HG03060 (cell line): ENCODE data around the gene ZNHIT3.
"Not testable (repeated sequence)": the region's sequence is repeated elsewhere in the genome, so short reads cannot be mapped to it uniquely, and the experiment has no call there.

Source experiments
- ATAC-seq: cut with Tn5 transposase; IDR thresholded peaks from one replicate; pipeline ENCODE4 v1.9.1; 2021; ENCODE audit warnings: low read depth, moderate number of reproducible peaks; ENCODE audit not compliant: unreplicated experiment

The ZNHIT3 gene

DNA sequence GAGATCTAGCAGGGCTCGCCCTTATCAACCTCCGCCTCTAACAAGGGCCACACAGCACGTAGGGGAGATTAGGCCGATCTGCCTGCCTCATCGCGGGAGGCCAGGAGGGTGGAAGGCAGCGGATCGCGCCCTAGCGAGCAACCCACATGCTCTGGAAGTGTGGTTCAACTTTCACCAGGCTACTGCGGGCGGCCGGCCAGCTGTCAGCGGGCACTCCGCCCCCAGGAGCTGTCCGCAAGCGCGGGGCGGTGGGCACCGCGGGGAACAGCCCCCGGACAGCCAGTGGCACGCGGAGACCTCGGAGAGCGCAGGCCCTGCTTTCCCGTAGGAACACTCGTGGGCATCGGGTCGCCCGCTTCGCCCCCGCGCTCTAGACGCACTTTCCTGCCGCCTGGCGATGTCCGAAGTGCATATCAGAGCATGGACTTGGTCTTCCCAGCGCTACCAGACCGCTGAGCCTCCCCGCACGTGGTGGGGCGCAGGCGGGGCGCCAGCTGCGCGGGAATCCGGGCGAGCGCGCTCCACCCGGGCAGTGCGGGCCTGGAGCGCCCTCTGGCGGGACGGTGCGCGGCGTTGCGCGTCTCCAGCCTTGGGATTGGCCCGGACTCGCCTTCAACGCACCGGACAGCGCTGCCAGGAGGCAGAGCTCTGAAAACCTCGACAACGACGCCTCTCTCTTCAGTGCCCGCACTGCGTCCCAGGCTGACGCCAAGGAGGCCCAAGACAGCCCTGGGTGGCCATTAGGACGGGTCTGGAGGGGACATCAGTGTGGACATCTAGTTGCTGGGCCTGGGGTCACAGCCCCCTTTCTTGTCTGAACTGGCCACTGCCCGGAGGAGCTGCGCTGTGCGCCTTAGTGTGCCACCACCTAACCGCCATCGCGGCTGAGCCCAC, 3.6 kb upstream of the ZNHIT3 start:
- ATAC-seq: no peak

DNA sequence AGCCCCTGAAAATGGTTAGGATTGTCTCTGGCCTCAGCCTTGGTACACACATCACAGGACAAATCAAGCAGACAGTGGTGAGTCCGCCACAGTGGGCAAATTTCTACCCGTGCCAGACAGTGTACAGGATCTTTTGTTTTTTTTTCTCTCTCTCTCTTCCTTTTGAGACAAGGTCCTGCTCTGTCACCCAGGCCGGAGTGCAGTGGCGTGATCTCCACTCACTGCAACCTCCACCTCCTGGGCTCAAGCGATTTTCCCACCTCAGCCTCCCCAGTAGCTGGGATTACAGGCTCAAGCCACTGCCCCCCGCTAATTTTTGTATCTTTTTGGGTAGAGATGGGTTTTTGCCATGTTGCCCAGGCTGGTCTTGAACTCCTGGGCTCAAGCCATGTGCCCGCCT, 2.5 kb upstream of the ZNHIT3 start:
- ATAC-seq: not testable (repeated sequence)

DNA sequence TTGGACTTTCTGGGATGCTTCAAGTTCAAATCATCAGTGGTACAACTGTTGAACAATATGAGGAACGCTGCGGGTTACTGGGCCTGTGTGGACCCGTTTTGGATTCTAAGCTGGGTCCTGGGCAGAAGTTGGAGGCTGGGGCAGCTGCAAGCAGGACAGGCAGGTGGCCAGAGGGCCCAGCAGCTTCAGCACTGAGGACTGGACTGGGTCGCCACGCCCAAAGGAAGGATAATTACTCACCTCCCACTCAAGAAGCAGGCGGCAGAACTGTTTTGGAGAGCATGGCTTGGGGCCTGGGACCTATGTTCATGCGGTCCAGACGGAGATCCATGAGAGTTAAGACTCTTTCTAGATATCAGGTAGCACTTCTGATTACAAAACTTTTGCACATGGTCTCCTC, 1.5 kb upstream of the ZNHIT3 start:
- no peak for ATAC-seq

DNA sequence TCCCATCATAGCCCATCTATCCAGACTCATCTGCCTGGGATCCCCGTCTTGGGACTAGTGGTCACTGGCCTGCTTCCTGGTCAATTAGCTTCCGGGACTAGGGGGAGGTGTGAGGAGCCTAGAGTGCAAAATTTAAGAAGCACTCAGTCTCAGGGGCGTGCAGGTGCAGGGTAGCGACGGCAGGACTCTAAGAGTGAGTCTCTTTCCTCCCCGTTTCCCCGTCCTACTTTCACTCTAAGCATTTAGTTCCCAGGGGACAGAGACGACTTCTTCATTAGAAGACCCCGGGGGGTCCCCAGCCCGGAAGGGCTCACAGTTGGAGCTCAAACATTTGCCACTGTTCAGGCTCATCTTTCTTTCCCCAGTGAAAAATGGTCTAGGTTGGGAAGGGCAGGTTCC, 677 bp upstream of the ZNHIT3 start:
- ATAC-seq: no peak

DNA sequence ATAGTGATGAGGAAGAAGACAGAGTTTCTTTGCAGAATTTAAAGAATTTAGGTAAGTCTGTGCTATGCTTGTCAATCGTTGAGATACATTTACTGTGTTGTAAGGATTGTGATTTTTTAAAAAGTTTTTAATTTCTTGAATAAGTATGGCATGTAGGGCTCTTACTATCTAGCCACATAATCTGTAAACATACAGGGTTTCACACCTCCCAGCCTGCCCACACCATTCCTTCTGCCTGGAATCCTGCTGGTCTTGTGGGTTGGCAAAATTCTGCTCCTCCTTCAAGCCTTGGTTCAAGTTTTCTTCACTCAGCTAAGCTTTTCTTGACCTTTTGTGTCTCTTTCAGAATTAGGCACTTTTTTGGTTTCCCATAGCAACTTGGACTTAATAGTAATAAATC, 7.5 kb downstream of the ZNHIT3 start:
- no peak for ATAC-seq

DNA sequence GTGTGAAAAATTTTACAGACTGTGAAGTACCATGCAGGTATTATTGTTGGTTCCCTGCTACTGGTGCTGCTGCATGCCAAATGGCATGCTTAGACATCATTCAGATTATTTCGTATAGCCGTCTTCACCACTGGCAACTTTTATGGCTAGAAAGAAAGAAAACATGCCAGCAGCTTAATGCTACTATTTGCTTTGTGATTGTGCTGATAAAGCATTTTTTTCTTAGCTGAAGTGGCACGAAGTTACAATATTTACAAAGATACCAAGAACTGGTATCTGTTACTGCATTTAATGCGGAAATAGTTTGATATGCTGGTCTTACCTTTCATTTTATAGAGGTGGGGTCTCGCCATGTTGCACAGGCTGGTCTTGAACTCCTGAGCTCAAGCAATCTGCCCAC, 8.2 kb downstream of the ZNHIT3 start:
- no peak for ATAC-seq

DNA sequence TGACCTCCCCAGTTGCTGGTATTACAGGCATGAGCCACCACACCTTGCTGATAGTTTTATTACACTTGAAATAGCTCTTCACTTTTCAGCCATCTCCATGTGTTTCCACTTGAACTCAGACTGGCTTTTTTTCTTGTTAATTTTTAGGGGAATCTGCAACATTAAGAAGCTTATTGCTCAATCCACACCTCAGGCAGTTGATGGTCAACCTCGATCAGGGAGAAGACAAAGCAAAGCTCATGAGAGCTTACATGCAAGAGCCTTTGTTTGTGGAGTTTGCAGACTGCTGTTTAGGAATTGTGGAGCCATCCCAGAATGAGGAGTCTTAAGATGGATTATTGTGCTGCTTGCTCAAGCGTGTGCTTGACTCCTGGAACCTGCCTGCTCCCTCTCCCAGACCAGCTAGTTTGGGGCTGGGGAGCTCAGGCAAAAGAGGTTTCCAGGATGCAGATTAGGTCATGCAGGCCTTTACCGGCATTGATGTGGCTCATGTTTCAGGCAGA, 8.6 kb downstream of the ZNHIT3 start:
- no peak for ATAC-seq

DNA sequence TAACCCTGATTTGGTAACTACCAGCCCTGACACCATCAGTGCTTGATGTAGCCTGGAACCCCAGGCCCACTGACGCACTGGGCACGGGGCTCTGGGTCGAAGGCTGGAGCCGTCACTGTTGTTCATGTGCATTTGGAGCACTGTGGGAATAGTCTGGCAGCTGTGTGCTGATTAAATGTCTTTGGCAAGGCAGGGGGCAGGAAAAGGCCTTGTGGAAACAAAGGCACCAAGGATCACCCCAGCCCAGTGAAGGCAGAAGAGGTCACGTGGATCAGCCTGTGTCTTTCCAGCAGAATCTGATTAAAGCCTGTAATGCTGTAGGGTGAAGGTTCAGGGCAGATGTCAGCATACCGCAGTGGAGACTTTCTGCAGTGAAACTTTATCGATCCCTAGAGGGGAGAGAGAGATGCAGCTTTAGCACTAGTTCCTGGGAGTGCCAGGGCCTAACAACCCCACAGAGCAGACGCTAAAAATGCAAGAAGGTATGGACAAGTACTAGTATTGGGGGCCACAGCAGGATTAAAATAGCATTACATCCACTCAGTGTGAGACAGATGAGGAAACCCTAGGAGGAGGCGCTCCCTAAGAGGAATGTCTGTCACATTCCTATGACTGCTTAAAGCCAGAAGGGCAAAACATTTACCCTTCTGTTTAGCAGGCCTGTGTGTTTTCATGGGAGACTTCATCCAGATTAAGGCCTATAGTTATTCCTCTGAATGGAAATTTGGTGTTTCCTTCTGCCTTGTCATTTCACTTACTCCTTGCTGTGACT, 9.7 kb downstream of the ZNHIT3 start:
- ATAC-seq: no peak

DNA sequence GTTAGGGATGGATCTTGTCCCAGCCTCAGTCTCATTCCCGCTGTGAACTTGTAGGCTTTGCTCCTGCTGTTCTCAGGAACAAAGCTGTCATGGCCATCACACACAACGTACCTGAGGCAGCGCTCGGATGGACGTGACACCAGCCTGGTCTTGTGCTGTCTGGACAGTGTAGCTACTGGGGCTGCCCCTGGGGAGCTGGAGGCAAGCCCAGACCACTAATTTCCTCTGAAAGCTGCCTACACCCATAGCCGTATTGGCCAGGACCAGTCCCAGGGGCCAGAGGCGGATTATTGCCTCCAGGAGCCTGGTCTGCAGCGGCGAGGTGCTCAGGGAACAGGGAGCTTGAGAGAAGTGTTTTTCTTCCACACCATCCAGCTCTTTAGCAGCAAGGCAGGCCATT, 11.7 kb downstream of the ZNHIT3 start:
- ATAC-seq: no peak

DNA sequence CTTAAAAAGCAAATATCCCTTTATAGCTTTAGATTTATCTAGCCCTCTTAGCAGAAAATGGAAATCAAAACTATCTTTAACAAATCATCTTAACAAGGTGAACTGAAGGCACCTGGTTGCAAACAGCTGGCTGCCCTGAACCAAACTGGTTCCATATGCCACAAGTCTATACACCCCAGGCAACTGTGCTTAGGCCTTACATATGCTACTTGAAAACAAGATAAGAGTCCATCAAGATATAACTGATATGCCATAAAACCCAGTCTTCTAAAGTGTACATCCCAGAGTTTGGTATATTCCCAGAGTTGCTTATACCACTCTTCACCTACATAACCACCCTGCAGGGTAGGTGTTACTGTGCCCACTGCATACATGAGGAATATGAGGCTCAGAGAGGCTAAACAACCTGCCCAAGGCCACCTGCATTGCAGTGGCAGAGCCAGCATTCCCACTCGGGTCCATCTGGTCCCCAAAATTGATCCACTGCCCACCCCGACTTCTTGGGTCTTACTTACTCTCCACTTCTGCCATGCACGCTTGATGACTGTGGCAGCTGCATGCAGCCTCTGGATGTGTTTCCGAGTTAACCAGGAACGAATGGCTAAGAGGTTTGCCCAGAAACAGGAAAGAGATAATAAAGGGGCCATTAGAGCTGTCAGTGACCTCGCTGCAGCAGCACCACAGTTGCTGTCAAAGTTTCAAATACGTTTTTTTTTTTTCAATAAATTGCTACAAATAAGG, 12.2 kb downstream of the ZNHIT3 start:
- no peak for ATAC-seq

DNA sequence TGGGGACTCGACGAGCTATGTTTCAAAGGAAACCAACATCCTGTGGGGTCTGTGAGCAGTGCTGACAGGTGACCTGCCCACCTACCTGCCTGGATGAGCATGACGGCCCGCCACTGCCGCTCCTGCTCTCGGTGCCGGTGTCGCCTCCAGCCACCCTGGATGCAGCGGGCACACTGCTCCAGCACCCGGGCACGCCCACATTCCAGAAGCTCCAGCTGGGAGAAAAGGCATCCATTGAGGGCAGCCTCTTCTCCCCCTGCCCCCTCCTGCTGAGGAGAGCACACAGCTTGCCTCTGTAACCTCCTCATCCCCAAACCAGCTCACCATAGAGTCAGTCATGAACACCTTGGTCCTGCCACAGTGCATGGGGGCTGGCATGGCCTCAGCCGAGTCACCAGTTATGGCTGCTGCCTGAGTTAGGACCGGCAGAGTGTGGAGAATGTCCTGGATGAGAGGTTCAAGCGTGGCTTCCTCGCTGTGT, 14.3 kb downstream of the ZNHIT3 start:
- no peak for ATAC-seq

DNA sequence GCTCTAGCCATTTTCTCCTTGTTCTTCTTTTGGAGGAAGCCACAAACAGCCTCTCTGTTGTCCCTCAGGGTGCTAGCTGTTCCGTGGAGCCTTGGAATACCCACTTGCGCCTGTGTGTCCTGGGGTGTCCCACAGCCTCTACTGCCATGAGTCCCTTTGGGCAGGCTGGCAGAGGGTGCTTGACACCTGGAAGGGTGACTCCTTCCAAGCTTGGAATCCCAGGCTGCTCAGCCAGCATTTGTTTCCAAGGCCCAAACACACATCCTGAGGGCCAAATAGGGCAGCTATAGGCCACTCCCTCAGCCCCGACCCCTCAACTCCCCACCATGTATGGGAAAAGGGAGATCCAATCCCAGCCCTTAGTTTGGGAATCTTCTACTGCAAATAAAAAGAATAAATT, 14.9 kb downstream of the ZNHIT3 start:
- no peak for ATAC-seq

DNA sequence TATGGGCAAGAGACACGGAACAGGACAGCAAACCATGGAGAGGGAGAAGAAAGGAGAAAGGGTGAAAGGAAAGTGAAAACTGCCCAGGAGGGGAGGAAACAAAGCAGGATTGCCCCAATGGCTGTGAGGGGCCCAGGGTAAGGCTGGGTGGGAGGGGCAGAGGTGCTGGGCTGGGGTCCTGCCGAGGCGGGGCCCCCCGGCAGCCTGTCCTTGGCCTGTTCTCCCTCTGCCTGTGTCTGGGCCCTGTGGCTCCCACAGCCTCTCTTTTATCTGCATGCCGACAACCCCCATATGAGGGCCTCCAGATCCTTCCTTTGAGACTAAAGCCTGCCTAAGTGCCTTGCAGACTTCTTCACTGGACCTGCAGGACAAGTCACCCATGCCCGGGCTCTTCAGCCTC, 15.5 kb downstream of the ZNHIT3 start:
- no peak for ATAC-seq

DNA sequence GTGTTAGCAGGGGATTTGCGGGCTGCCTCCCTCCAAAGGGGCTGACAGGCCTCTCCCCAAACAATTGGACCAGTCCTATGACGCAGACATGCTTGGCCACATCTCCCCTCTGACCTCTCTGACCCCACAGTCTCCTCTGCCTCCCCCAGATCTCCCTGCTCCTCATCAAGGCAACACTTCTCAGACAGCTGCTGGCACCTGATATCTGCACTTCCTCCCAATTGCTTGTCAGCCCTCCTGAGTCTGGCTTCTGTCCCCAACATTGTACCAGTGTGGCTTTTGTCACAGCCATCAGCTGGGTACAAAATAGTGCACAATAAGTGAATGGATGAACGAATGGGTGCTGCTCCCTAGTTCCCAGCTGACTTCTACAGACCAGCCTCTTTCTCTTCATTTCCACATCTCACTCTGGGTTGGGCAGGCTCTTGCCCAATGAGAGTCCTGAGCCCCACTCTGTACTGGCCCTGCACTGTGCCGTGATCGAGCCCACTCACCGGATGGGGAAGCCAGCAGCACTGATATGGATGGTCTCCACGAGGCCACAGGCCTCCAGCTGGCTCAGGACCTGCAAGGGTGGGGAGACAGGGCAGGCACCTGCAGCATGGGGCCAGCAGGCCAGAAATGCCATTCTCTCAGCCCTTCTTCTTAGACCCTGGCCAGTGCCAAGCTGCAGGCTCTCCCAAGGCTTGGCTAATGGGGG, 17.1 kb downstream of the ZNHIT3 start:
- ATAC-seq: no peak

DNA sequence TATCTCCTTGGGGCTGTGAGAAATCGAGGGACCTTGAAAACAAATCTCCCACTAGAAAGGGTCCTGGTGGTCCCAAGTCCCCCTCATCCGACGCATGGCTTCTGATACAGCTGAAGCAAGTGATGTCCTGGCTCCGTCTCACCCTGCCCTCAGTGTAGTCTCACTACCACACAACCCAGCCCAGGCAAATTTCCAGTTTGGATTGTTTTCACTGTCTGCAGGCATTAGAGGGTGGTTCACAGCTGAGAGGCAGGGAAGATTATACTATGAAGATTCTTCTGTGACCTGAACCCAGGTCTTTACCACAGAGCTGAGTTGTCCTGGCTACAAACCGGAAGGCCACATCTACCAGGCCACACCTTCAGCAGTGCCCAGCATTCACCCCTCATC, 17.7 kb downstream of the ZNHIT3 start:
- no peak for ATAC-seq

DNA sequence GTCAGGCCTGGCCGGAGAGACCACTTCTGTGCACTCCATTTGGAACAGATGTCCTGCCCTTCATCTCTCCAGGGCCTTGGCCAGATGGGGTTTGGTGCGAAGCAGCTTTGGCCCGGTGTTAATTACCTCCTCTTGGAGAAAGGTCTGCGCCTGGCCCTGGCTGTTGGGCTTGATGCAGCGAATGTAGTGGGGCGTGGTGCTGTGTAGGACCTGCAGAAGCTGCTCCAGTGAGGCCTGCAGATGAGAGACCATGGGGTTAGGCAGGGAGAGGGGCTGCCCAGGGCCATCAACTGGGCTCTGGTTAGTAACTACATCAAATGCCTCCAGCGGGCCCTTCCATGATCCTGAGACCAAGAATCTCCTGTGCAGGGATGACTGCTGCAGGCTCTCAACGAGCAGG, 18.7 kb downstream of the ZNHIT3 start:
- no peak for ATAC-seq

DNA sequence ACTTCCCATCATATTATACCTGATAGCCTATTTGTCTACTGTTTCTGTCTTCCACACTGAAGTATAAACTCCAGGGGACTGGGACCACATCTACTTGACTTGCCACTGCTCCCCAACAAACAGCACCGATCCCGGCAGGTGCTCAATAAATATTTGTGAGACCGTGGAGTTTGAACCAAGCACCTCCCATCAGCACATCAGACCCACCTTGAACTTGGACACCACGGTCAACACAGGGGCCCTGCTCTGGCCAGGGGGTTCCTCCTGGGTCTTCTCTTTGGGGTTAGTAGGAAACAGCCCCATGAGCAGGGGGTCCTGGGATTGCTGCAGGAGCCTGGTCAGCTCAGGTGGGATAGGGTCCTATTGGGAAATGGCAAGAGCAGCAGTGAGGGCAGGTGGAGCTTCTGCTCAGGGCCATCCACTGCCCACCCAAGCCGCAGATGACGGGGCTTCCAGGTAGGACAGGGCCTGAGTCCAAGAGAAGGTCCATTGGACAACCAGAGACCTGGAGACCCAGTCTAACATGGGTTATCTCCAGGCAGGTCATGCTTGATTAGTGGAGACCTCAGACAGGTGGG, 19.9 kb downstream of the ZNHIT3 start:
- ATAC-seq: no peak

DNA sequence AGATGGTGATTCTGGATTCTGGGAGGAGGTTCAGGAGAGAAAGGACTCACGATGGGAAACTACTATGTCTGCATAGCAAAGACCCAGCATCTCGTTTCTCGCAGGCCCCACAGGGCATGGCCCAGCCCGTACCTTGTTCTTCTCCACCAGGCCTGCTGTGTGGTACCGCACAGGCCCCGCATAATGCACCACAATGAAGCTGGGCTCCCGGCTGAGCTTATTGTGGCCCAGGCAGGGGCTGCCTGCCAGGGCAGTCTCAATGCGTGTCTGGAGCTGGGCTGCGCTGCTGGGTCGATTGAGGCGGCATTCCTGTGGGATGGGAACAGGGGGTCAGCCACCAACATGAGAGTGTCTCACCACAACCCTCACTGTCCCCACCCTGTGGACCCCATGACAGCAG, 20.4 kb downstream of the ZNHIT3 start:
- no peak for ATAC-seq

DNA sequence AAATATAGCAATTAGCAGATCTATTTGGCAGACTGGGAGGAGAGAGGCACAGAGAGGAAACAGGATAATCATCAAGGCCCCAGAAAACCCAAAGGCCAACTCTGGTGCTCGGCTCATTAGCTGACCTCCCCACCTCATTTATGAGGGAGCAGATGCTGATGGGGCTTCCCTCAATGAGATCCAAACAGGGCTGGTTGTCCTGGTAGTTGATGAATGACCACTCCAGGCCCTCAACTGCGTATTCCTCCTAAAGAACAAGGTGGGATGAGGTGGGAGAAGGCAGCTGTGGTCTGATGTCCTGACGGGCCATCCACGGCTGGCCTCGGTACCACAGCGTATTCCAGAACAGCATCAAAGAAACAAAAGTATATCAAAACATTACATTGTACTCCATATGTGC, 20.8 kb downstream of the ZNHIT3 start:
- no peak for ATAC-seq

DNA sequence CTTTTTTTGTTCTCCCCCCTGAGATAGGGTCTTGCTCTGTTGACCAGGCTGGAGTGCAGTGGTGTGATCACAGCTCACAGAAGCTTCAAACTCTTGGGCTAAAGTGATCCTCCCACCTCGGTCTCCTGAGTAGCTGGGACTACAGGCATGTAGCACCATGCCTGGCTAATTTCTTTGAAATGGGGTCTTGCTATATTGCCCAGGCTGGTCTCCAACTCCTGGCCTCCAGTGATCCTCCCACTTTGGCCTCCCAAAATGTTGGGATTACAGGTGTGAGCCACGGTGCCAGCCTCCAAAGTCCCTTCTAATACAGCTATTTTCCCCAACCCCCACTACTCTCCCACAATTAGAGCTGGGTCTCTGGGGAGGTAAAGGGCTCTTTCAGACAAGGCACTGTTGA, 22.0 kb downstream of the ZNHIT3 start:
- ATAC-seq: not testable (repeated sequence)
